K562 (cell line): ENCODE data around the gene HERC3. TPM values are rescaled to one million over a fixed set of nuclear protein-coding genes. Genes with fewer than 3 reads are reported as not detected.
"Not testable (repeated sequence)": the region's sequence is repeated elsewhere in the genome, so short reads cannot be mapped to it uniquely, and the experiment has no call there.

Experiments used
- ATAC-seq: fragments of 200-7000 bp; cut with Tn5 transposase; 3 replicates; pipeline ENCODE4 v1.9.1; 2020; ENCODE audit warnings: moderate library complexity
- BruUV-seq: library from RNA; stranded (reverse); fragments of 400-500 nt; replicated peaks from 2 replicates; lab custom pipeline; 2021; lab: Mats Ljungman, UMichigan
- CTCF ChIA-PET: fragments of 300-600 bp; formaldehyde crosslinking; extraction: SDS; loops from one replicate; lab custom pipeline; 2021; ENCODE audit warnings: low intra/inter-chr PET ratio; lab: Yijun Ruan, JAX
- POLR2A ChIA-PET: fragments of 300-600, 350-650 bp; sonication (Branson Sonifier 250); formaldehyde crosslinking; extraction: SDS; loops from one replicate; lab custom pipeline; 2021; ENCODE audit warnings: antibody characterized with exemption, inconsistent platforms; lab: Yijun Ruan, JAX
- DNase-seq, 4 experiments: peaks; one replicate each; pipeline versions ENCODE4 v3.0.0 to v3.0.0-alpha.2; 2011 to 2018; ENCODE audit warnings: low spot score in 3 of 4, mixed read lengths in 3 of 4; ENCODE audit errors: extremely low read depth in 1 of 4
- FAIRE-seq: peaks from 2 replicates; lab custom pipeline; 2011; peaks lifted over from hg19 to GRCh38; lab: Jason Lieb, UNC
- H2AFZ ChIP-seq: 2 replicates; pipeline ENCODE4 v1.6.0; 2011; ENCODE audit warnings: low read depth, low read length, control low read depth, inconsistent platforms
- H3K27ac ChIP-seq: fragments of 200-600 bp; 3 replicates; pipeline ENCODE4 v1.8.0; 2011; ENCODE audit warnings: low read depth, mild to moderate bottlenecking, control low read depth, inconsistent platforms, low read length, moderate library complexity, mixed read lengths; ENCODE audit errors: extremely low read depth
- H3K27me3 ChIP-seq, 2 experiments: fragments of 300-600 bp in 1 of 2; 2 replicates in 1 of 2; 3 replicates in 1 of 2; pipeline versions ENCODE4 v1.6.0 to v1.8.0; 2011; ENCODE audit warnings: inconsistent platforms in 2 of 2, low read length in 2 of 2, mild to moderate bottlenecking in 1 of 2, mixed read lengths in 1 of 2, moderate library complexity in 1 of 2; ENCODE audit not compliant: control insufficient read depth in 2 of 2, insufficient read depth in 2 of 2
- H3K36me3 ChIP-seq: fragments of 300-600 bp; 3 replicates; pipeline ENCODE4 v1.8.0; 2011; ENCODE audit warnings: mild to moderate bottlenecking, low read length, inconsistent platforms; ENCODE audit not compliant: control insufficient read depth, insufficient read depth
- H3K4me1 ChIP-seq, 2 experiments: fragments of 200-600 bp in 1 of 2; replicated peaks in 1 of 2; 2 replicates in 1 of 2; 3 replicates in 1 of 2; pipeline versions ENCODE4 v1.5.1 to v1.8.0; 2011; ENCODE audit warnings: inconsistent platforms in 2 of 2, low read length in 2 of 2, mild to moderate bottlenecking in 1 of 2, mixed read lengths in 1 of 2, moderate library complexity in 1 of 2; ENCODE audit not compliant: control insufficient read depth in 2 of 2, insufficient read depth in 2 of 2
- H3K4me2 ChIP-seq: 2 replicates; pipeline ENCODE4 v1.6.1; 2011; ENCODE audit warnings: low read length, control low read depth, inconsistent platforms, mixed read lengths; ENCODE audit not compliant: insufficient read depth
- H3K4me3 ChIP-seq: fragments of 200-600 bp; sonication (generic), shearing (Covaris generic); 2 replicates; pipeline ENCODE4 v1.5.1; 2016; ENCODE audit warnings: control low read depth, inconsistent platforms
- H3K79me2 ChIP-seq: fragments of 200-600 bp; 3 replicates; pipeline ENCODE4 v1.8.0; 2011; ENCODE audit warnings: low read length, inconsistent platforms; ENCODE audit not compliant: control insufficient read depth, insufficient read depth
- H3K9ac ChIP-seq, 2 experiments: 2 replicates each; pipeline versions ENCODE4 v1.6.0 to v1.6.1; 2011; ENCODE audit warnings: low read depth in 2 of 2, low read length in 2 of 2, control low read depth in 1 of 2, inconsistent platforms in 1 of 2, mild to moderate bottlenecking in 1 of 2, mixed read lengths in 1 of 2; ENCODE audit not compliant: insufficient read depth in 1 of 2
- H3K9me1 ChIP-seq: one replicate; pipeline ENCODE4 v1.6.0; 2011; ENCODE audit warnings: inconsistent platforms, mild to moderate bottlenecking, low read length, moderate library complexity; ENCODE audit not compliant: control insufficient read depth, insufficient read depth
- H3K9me3 ChIP-seq: replicated peaks from 2 replicates; pipeline ENCODE4 v1.5.1; 2011; ENCODE audit warnings: low read depth, low read length, inconsistent platforms; ENCODE audit not compliant: control insufficient read depth, insufficient read depth
- H4K20me1 ChIP-seq: replicated peaks from 2 replicates; pipeline ENCODE4 v1.6.1; 2011; ENCODE audit warnings: low read length, inconsistent platforms, mixed read lengths; ENCODE audit not compliant: control insufficient read depth, insufficient read depth
- EP300 ChIP-seq: IDR thresholded peaks from 2 replicates; pipeline ENCODE4 v1.6.1; 2012; ENCODE audit warnings: low read length, improper control_type of control experiment
- GABPA ChIP-seq: fragments of 200-800 bp; sonication (Bioruptor generic); conservative IDR thresholded peaks from 2 replicates; pipeline ENCODE4 v1.6.1; 2016; ENCODE audit warnings: low read depth, missing genetic modification characterization, missing compliant biosample characterization
- RFX1 ChIP-seq: fragments of 450-650 bp; IDR thresholded peaks from 2 replicates; pipeline ENCODE4 v1.6.1; 2016; ENCODE audit warnings: mild to moderate bottlenecking, moderate library complexity
- YY1 ChIP-seq, 3 experiments: IDR thresholded peaks; 2 replicates each; pipeline ENCODE4 v1.6.1; 2011; ENCODE audit warnings: low read length in 2 of 3, mild to moderate bottlenecking in 2 of 3, moderate library complexity in 2 of 3, borderline replicate concordance in 1 of 3, control low read depth in 1 of 3, low read depth in 1 of 3; ENCODE audit not compliant: insufficient read depth in 3 of 3, insufficient replicate concordance in 2 of 3, control insufficient read depth in 1 of 3, insufficient read length in 1 of 3; ENCODE audit errors: extremely low read depth in 1 of 3
- WGBS: fragments of 100-300 bp; shearing (Covaris generic); methylation state at CpG from one replicate; pipeline ENCODE4 v1.1.6; 2016; ENCODE audit warnings: low coverage, mixed read lengths; ENCODE audit not compliant: insufficient coverage; ENCODE audit errors: missing lambda C conversion rate; 5-methylcytosine and 5-hydroxymethylcytosine counted together
- in situ Hi-C: fragments of 300-500 bp; cut with MboI; formaldehyde crosslinking; loops from 4 replicates; pipeline ENCODE4 v1.15.0; 2018; ENCODE audit warnings: inconsistent platforms, mixed read lengths
- intact Hi-C: fragments of 100-400 bp; cut with micrococcal nuclease; formaldehyde crosslinking; loops from 2 replicates; pipeline ENCODE4 v1.14.2; 2022
- polyA plus RNA-seq, 8 experiments: library from polyadenylated mRNA; depleted of rRNA in 4 of 8; stranded (reverse) in 5 of 8; unstranded in 3 of 8; fragments of >200 nt; fragmentation: Nextera tagmentation in 2 of 8; fragmentation: Illumina TruSeq in 1 of 8; extraction: Ambion mirVana in 2 of 8; extraction: Trizol in 1 of 8; gene quantifications; 2 replicates each; pipeline versions ENCODE4 v1.2.1 to v1.2.3, GENCODE V29; 2011 to 2014; ENCODE audit warnings: inconsistent platforms in 1 of 8, missing spikeins in 1 of 8
- total RNA-seq, 7 experiments: library from RNA; depleted of rRNA in 6 of 7; stranded (reverse); fragments of >200 nt in 6 of 7; fragmentation: Illumina TruSeq in 2 of 7; extraction: Trizol in 2 of 7; gene quantifications; 2 replicates each; pipeline versions ENCODE4 v1.2.1 to v1.2.3, GENCODE V29; 2011 to 2021; ENCODE audit warnings: low replicate concordance in 1 of 7

The HERC3 gene
- total and polyA plus RNA-seq, 9 of the 15 experiments (the other 6 are each of a cell fraction or from before 2014, with no cell fraction given) = 1.8 to 13.1 (median 7.6) TPM

DNA sequence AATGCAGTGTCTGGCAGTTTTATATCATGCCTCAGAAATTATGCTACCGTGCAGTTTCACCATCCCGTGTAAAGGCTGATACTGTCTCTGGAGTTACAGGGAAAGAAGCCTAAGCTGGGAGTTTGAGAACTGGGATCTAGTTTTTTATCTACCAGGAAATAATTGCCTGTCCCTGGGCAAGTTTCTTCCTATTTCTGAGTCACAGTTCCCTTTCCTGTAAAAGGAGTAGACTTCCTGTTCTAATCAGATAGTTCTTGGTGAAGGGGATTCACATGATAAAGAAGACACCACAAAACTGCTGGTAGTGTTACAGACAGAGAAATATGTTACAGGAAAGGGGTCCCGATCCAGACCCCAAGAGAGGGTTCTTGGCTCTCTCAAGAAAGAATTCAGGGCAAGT lies 17.1 kb downstream of the HERC3 start (continued):
- TF ChIP-seq EP300 = peak; percentile 22; the same call in 1 of the 2 replicates
- TF ChIP-seq, all 486 proteins: peak for 11

DNA sequence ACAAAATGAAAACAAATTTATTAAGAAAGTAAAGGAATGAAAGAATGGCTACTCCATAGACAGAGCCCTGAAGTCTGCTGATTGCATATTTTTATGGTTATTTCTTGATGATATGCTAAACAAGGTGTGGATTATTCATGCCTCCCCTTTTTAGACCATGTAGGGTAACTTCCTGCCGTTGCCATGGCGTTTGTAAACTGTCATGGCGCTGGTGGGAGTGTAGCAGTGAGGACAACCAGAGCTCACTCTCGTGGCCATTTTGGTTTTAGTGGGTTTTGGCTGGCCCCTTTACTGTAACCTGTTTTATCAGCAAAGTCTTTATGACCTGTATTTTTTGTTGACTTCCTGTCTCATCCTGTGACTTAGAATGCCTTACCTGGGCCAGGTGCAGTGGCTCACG lies 17.5 kb downstream of the HERC3 start:
- H3K9me3 ChIP-seq, CTCF ChIA-PET, in situ Hi-C loops, H3K9ac ChIP-seq, H3K4me1 ChIP-seq, H3K9me1 ChIP-seq, H3K4me2 ChIP-seq, H3K79me2 ChIP-seq, intact Hi-C loops, DNase-seq, ATAC-seq, BruUV-seq, H3K4me3 ChIP-seq, H3K36me3 ChIP-seq, H3K27ac ChIP-seq, H3K27me3 ChIP-seq, H4K20me1 ChIP-seq: not testable (repeated sequence)
- peak; percentile 15 for FAIRE-seq
- POLR2A ChIA-PET = interaction anchor here (1.2 kb wide), 1 partner anchor 8 kb away, joined by 5 read pairs; no protein-coding TSS in a partner anchor
- H2AFZ ChIP-seq = 0 out of 2 replicates have a peak overlapping the region, but pooled peaks have one; percentile 19
- 75% methylated on average over 5 of the region's 5 CpGs for WGBS
- peak in 1 of 3 experiments; percentile 69 for TF ChIP-seq YY1 (IDR thresholded peaks at IDR 0.05; ENCODE audit: borderline replicate concordance in 1 of 3, control insufficient read depth in 1 of 3, extremely low read depth in 1 of 3, insufficient read depth in 3 of 3, insufficient read length in 1 of 3, insufficient replicate concordance in 2 of 3, low read depth in 1 of 3, low read length in 2 of 3)
- TF ChIP-seq GABPA (tag) = peak; percentile 13; the same call in 1 of the 2 replicates
- TF ChIP-seq RFX1 = peak; percentile 73
